Progenitor cell of endocrine pancreas (in vitro differentiated cells): ENCODE results near the gene REL. TPM values are rescaled to one million over a fixed set of nuclear protein-coding genes. Genes with fewer than 3 reads are reported as not detected.

Experiments used
- DNase-seq: peaks from one replicate; pipeline ENCODE4 v3.0.0; 2021; ENCODE audit warnings: low spot score; ENCODE audit not compliant: unreplicated experiment
- H3K27ac Mint-ChIP-seq: 2 replicates; pipeline ENCODE4 v1.8.0; 2021; ENCODE audit warnings: mild to moderate bottlenecking, moderate library complexity, mixed read lengths
- H3K27me3 Mint-ChIP-seq: 2 replicates; pipeline ENCODE4 v1.8.0; 2021; ENCODE audit warnings: mixed read lengths
- H3K36me3 Mint-ChIP-seq: 2 replicates; pipeline ENCODE4 v1.8.0; 2022; ENCODE audit warnings: mixed read lengths; ENCODE audit not compliant: insufficient read depth
- H3K4me1 Mint-ChIP-seq: 2 replicates; pipeline ENCODE4 v1.8.0; 2021; ENCODE audit warnings: low read depth, mixed read lengths
- H3K4me3 Mint-ChIP-seq: 2 replicates; pipeline ENCODE4 v1.8.0; 2021; ENCODE audit warnings: low read depth, mild to moderate bottlenecking, moderate library complexity, mixed read lengths
- H3K9me3 Mint-ChIP-seq: 2 replicates; pipeline ENCODE4 v1.8.0; 2021; ENCODE audit warnings: low read depth, mixed read lengths
- total RNA-seq: library from RNA; stranded (reverse); gene quantifications from 2 replicates; pipeline ENCODE4 v1.2.1, GENCODE V29; 2021
- TF ChIP-seq, protein P1 (sequence below): fragments of 200-600 bp; sonication (generic); IDR thresholded peaks from one replicate; pipeline ENCODE4 v1.5.0; 2021; ENCODE audit warnings: antibody characterized with exemption, mild to moderate bottlenecking; ENCODE audit not compliant: unreplicated experiment

Gene REL
- total RNA-seq, 1 donor from 2014 or later = 11.9 TPM

DNA sequence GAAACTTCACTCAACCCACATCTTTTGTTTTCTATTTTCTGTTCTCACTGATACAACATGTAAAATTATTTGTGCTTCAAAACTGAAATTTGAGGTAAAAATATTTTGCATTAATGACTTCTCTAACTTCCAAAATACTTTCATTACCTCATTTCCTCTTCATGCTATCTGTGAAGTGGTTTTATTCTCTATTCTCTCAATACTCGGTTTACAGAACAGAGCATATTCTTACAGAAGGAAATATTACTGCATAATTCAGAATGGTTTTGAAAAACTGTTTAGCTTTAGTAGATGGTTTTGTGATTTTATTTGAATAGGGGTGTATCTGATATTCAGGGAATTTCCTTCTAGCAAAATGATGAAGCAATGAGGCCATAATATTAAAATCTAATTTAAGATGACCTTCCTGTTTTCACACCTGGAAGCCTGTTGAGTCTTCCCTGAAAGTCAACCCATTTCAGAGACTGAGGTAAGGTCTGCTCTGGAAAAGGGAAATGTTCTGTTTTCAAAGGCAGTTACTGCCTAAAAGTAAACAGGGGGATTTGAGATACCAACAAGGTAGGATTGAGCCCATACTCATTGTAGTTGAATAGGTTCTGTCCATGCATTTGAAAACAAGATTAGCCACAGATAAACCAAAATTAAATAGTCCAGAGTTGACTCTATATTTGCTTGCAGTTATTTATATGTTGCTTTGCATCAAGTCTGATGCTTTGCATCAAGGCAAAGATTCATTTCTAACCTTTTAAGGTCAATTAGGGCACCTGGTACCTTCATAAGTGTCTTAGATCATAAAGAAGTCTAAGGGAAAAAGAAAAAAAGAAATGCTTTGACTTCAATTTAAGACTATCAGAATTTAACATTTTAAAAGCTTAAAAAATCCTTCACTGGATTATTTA lies 85.4 kb downstream of the REL start:
- H3K27ac Mint-ChIP-seq = no peak overlapping the region
- H3K4me1 Mint-ChIP-seq = peaks cover 5% of the 10 kb centered on the region
- no peak overlapping the region for H3K4me3 Mint-ChIP-seq
- no peaks in the 10 kb centered on the region for H3K36me3 Mint-ChIP-seq
- TF ChIP-seq, protein P1, sequence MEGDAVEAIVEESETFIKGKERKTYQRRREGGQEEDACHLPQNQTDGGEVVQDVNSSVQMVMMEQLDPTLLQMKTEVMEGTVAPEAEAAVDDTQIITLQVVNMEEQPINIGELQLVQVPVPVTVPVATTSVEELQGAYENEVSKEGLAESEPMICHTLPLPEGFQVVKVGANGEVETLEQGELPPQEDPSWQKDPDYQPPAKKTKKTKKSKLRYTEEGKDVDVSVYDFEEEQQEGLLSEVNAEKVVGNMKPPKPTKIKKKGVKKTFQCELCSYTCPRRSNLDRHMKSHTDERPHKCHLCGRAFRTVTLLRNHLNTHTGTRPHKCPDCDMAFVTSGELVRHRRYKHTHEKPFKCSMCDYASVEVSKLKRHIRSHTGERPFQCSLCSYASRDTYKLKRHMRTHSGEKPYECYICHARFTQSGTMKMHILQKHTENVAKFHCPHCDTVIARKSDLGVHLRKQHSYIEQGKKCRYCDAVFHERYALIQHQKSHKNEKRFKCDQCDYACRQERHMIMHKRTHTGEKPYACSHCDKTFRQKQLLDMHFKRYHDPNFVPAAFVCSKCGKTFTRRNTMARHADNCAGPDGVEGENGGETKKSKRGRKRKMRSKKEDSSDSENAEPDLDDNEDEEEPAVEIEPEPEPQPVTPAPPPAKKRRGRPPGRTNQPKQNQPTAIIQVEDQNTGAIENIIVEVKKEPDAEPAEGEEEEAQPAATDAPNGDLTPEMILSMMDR = no peak
- no peaks in the 10 kb centered on the region for H3K9me3 Mint-ChIP-seq
- DNase-seq = no peak
- H3K27me3 Mint-ChIP-seq = no peaks in the 10 kb centered on the region

DNA sequence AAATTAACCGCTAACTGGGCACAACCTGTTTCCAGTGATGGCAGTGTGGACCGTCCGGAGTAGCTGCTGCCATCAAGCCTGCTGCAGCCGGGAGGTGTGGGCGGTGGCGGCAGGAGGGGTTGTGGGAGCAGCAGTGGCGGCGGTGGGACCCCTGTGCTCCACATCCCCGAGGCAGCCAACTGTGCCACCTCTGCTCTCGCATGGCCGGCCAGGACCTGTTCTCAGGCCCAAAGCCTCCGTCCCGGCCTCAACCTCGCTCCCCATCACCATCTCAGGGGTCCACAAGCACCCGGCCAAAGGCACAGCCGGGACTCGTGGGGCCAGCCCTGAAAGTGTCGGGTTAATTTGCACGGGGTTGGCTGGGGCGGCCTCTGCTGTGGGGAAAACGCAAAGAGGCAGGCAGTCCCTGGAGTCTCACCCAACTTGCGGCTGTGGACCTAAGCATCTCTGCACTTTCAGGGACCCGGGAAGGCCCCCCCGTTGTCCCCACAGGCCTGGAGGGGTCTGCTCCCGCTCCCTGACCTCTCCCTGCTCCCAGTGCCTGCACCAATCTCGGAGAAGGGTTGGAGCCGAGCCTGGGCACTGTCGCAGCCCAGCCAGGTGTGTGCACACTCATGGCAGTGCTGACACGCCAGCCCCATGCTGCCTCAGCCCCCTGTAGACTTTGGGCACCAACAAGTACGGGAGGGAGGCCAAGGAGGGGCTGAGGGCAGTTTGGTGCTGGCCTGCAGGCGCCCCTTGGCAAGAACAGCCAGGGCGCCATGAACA lies 91.7 kb downstream of the REL start:
- Mint-ChIP-seq H3K27ac (no peak overlapping the region), H3K4me3 (no peak overlapping the region), H3K27me3 (no peaks in the 10 kb centered on the region), H3K9me3 (no peaks in the 10 kb centered on the region), H3K4me1 (peaks cover 3% of the 10 kb centered on the region), H3K36me3 (no peaks in the 10 kb centered on the region)
- no peak for DNase-seq
- TF ChIP-seq, protein P1 = no peak

DNA sequence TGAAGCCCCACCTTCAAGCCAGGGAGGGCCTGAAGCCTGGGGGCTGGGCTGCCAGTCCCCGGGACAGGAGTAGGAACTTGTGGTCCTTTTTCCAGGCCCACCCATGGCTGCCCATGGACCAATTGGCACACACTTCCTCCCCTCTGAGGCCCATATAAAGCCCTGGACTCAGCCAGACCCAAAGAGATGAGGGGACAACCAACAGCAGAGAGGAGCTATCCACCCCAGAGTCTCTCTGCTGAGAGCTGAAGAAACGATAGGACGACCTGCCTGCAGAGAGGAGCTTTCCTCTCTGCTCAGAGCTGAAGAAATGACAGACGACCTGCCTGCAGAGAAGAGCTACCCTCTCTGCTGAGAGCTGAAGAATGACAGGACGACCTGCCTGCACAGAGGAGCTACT lies 92.3 kb downstream of the REL start:
- Mint-ChIP-seq H3K36me3 (no peaks in the 10 kb centered on the region), H3K27me3 (no peaks in the 10 kb centered on the region), H3K9me3 (no peaks in the 10 kb centered on the region), H3K4me1 (peaks cover 3% of the 10 kb centered on the region), H3K4me3 (no peak overlapping the region), H3K27ac (no peak overlapping the region)
- TF ChIP-seq, protein P1 = no peak
- DNase-seq = no peak

DNA sequence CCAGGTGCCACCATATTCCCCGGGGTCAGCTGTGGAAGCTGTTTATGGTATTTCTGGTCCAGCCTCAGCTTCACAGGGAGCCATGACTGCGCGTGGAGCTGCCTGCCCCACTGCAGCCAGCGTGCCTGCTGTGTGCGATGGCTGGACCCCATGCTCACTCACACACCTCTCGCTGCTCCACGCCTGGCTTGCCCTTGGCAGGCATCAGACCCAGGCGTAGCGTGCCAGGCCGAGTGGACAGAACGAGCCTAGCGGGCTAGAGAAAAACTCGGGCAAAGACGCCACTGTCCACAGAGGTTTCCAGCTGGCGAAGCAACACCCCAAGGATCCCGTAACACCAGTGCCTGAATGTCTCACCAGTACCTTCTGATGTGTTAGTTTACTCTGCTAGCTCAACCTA lies 93.3 kb downstream of the REL start:
- H3K4me1 Mint-ChIP-seq = peaks cover 3% of the 10 kb centered on the region

More for the DNA sequence above, 93.3 kb downstream of the REL start:
- H3K27ac Mint-ChIP-seq = no peak overlapping the region
- TF ChIP-seq, protein P1 = no peak
- no peak for DNase-seq
- no peak overlapping the region for H3K4me3 Mint-ChIP-seq
- H3K36me3 Mint-ChIP-seq = no peaks in the 10 kb centered on the region
- H3K9me3 Mint-ChIP-seq = no peaks in the 10 kb centered on the region
- H3K27me3 Mint-ChIP-seq = no peaks in the 10 kb centered on the region

Other genes starting within 250 kb of the REL start
- 28.1 and 31.8 TPM in 2 replicates for gene PAPOLG, start 125.3 kb upstream of the REL start, total RNA-seq
- gene PEX13, start 136.1 kb downstream of the REL start, total RNA-seq = 34.0 and 37.6 TPM in 2 replicates
- gene PUS10, start 136.7 kb downstream of the REL start, total RNA-seq = 7.1 and 8.2 TPM in 2 replicates
- 45.2 and 47.9 TPM in 2 replicates for gene SANBR, start 184.3 kb downstream of the REL start, total RNA-seq